Endothelial cell of umbilical vein (primary cell): ENCODE data around the gene TEX29. TPM values are rescaled to one million over a fixed set of nuclear protein-coding genes. Genes with fewer than 3 reads are reported as not detected.

Experiments used
- BruUV-seq: library from RNA; stranded (reverse); fragments of 400-500 nt; replicated peaks from 2 replicates; lab custom pipeline; 2021; lab: Mats Ljungman, UMichigan
- CTCF ChIA-PET: fragments of 300-600, 350-600 bp; sonication (Branson Sonifier 250); formaldehyde crosslinking; loops from one replicate; lab custom pipeline; 2021; ENCODE audit warnings: antibody characterized with exemption, inconsistent platforms; lab: Charles Lee
- POLR2A ChIA-PET: fragments of 300-600, 350-600 bp; sonication (Branson Sonifier 250); formaldehyde crosslinking; loops from one replicate; lab custom pipeline; 2021; ENCODE audit warnings: antibody characterized with exemption, inconsistent platforms; lab: Charles Lee
- DNase-seq: peaks from one replicate; pipeline ENCODE4 v3.0.0-alpha.2; 2011; ENCODE audit warnings: low read depth, low spot score
- FAIRE-seq: peaks from 2 replicates; lab custom pipeline; 2011; peaks lifted over from hg19 to GRCh38; lab: Jason Lieb, UNC
- H2AFZ ChIP-seq: 2 replicates; pipeline ENCODE4 v1.6.0; 2012; ENCODE audit warnings: low read depth, low read length, control low read depth, inconsistent platforms
- H3K27ac ChIP-seq: 2 replicates; pipeline ENCODE4 v1.5.1; 2011; ENCODE audit warnings: low read depth, mild to moderate bottlenecking, control low read depth, low read length, moderate library complexity; ENCODE audit not compliant: insufficient read depth
- H3K27me3 ChIP-seq, 2 experiments: 2 replicates each; pipeline versions ENCODE4 v1.6.0 to v1.6.1; 2011; ENCODE audit warnings: low read length in 2 of 2, mixed read lengths in 1 of 2; ENCODE audit not compliant: control insufficient read depth in 2 of 2, insufficient read depth in 2 of 2
- H3K36me3 ChIP-seq, 2 experiments: 2 replicates in 1 of 2; 3 replicates in 1 of 2; pipeline ENCODE4 v1.5.1; 2011; ENCODE audit warnings: low read length in 2 of 2, mild to moderate bottlenecking in 1 of 2, moderate library complexity in 1 of 2; ENCODE audit not compliant: control insufficient read depth in 2 of 2, insufficient read depth in 2 of 2; ENCODE audit errors: extremely low read depth in 1 of 2
- H3K4me1 ChIP-seq: 3 replicates; pipeline ENCODE4 v1.5.1; 2011; ENCODE audit warnings: mild to moderate bottlenecking, low read length; ENCODE audit not compliant: control insufficient read depth, insufficient read depth; ENCODE audit errors: extremely low read depth
- H3K4me2 ChIP-seq: 2 replicates; pipeline ENCODE4 v1.6.1; 2011; ENCODE audit warnings: low read length, control low read depth, mixed read lengths; ENCODE audit not compliant: insufficient read depth
- H3K4me3 ChIP-seq, 3 experiments: fragments of 200-600 bp in 1 of 3; sonication (generic), shearing (Covaris generic) in 1 of 3; replicated peaks in 1 of 3; 2 replicates each; pipeline ENCODE4 v1.5.1; 2011 to 2016; ENCODE audit warnings: control low read depth in 3 of 3, low read length in 3 of 3, mild to moderate bottlenecking in 2 of 3, inconsistent platforms in 1 of 3, low read depth in 1 of 3, moderate library complexity in 1 of 3; ENCODE audit not compliant: insufficient read depth in 1 of 3
- H3K79me2 ChIP-seq: 2 replicates; pipeline ENCODE4 v1.6.0; 2012; ENCODE audit warnings: low read length, inconsistent platforms; ENCODE audit not compliant: control insufficient read depth, insufficient read depth
- H3K9ac ChIP-seq: replicated peaks from 2 replicates; pipeline ENCODE3; 2011; ENCODE audit warnings: low read length, control low read depth; ENCODE audit not compliant: insufficient read depth; ENCODE audit errors: extremely low read depth
- H3K9me1 ChIP-seq: replicated peaks from 3 replicates; pipeline ENCODE4 v1.6.0; 2011; ENCODE audit warnings: mild to moderate bottlenecking, low read length; ENCODE audit not compliant: control insufficient read depth, insufficient read depth; ENCODE audit errors: extremely low read depth
- H3K9me3 ChIP-seq: replicated peaks from 2 replicates; pipeline ENCODE4 v1.5.1; 2012; ENCODE audit warnings: low read length, inconsistent platforms; ENCODE audit not compliant: control insufficient read depth, insufficient read depth
- H4K20me1 ChIP-seq: replicated peaks from 2 replicates; pipeline ENCODE3; 2011; ENCODE audit warnings: mild to moderate bottlenecking, low read length; ENCODE audit not compliant: control insufficient read depth, insufficient read depth; ENCODE audit errors: extremely low read depth
- CTCF ChIP-seq, 2 donors: IDR thresholded peaks; 1 replicate in 1 of 2; 2 replicates in 1 of 2; pipeline ENCODE4 v1.5.1; 2011; ENCODE audit warnings: low read length in 2 of 2, mild to moderate bottlenecking in 2 of 2, moderate library complexity in 2 of 2, control low read depth in 1 of 2, inconsistent platforms in 1 of 2, low read depth in 1 of 2; ENCODE audit not compliant: insufficient read depth in 1 of 2; ENCODE audit errors: extremely low read depth in 1 of 2
- EZH2 ChIP-seq: IDR thresholded peaks from 2 replicates; pipeline ENCODE4 v1.6.1; 2012; ENCODE audit warnings: borderline replicate concordance, low read depth, mild to moderate bottlenecking, moderate library complexity, low read length, inconsistent platforms; ENCODE audit not compliant: severe bottlenecking
- FOS ChIP-seq: IDR thresholded peaks from 2 replicates; pipeline ENCODE4 v1.6.1; 2011; ENCODE audit warnings: mild to moderate bottlenecking, low read length, moderate library complexity, borderline replicate concordance; ENCODE audit not compliant: insufficient read depth
- GATA2 ChIP-seq: IDR thresholded peaks from 2 replicates; pipeline ENCODE4 v1.7.0; 2011; ENCODE audit warnings: low read depth, mild to moderate bottlenecking, moderate library complexity, mixed read lengths, low read length; ENCODE audit not compliant: insufficient read length, insufficient read depth
- JUN ChIP-seq: IDR thresholded peaks from 2 replicates; pipeline ENCODE4 v1.6.1; 2011; ENCODE audit warnings: borderline replicate concordance, low read depth; ENCODE audit not compliant: insufficient read length, insufficient read depth
- MAX ChIP-seq: IDR thresholded peaks from 2 replicates; pipeline ENCODE4 v1.6.1; 2011; ENCODE audit not compliant: insufficient read depth, insufficient read length
- MYC ChIP-seq: IDR thresholded peaks from one replicate; pipeline ENCODE4 v1.6.1; 2011; ENCODE audit warnings: mild to moderate bottlenecking, low read depth, low read length
- POLR2A ChIP-seq: IDR thresholded peaks from 2 replicates; pipeline ENCODE4 v1.6.1; 2012; ENCODE audit warnings: low read depth, mild to moderate bottlenecking, control low read depth, low read length
- POLR2AphosphoS5 ChIP-seq: IDR thresholded peaks from 2 replicates; pipeline ENCODE4 v1.6.1; 2012; ENCODE audit warnings: low read depth, mild to moderate bottlenecking, control low read depth, low read length, moderate library complexity; ENCODE audit not compliant: insufficient read depth
- dilution Hi-C: fragments of 300-500 bp; cut with MboI; formaldehyde crosslinking; loops from one replicate; pipeline ENCODE4 v1.15.0; 2019; ENCODE audit warnings: low sequenced_read_pairs; ENCODE audit not compliant: extremely low pct_ligation_motif_present
- intact Hi-C: fragments of 100-400 bp; cut with micrococcal nuclease; formaldehyde crosslinking; loops from one replicate; pipeline ENCODE4 v1.10.0; 2022
- polyA plus RNA-seq, 4 experiments: library from polyadenylated mRNA; depleted of rRNA in 3 of 4; stranded (reverse) in 3 of 4; unstranded in 1 of 4; fragments of >200 nt; gene quantifications; 2 replicates each; pipeline versions ENCODE4 v1.2.1 to v1.2.3, GENCODE V29; 2011 to 2012; ENCODE audit warnings: missing spikeins in 1 of 4
- total RNA-seq: library from RNA; stranded (reverse); gene quantifications from 2 replicates; pipeline ENCODE4 v1.2.3, GENCODE V29; 2021

TEX29 gene
- total and polyA plus RNA-seq, 2 donors (not counting 3 experiments of a cell fraction or from before 2014, with no cell fraction given): 0.44 TPM; not detected in 1

- ChIA-PET POLR2A (no interaction called here), CTCF (no interaction called here)
- Histone ChIP-seq H3K4me2 (no peak overlapping the region), H2AFZ (no peak overlapping the region), H3K27ac (no peak overlapping the region), H3K36me3 (no peaks in the 10 kb centered on the region), H3K4me3 (no peak overlapping the region), H3K27me3 (no peaks in the 10 kb centered on the region), H3K9me1 (no peaks in the 10 kb centered on the region), H3K79me2 (no peaks in the 10 kb centered on the region), H3K9me3 (no peaks in the 10 kb centered on the region), H3K4me1 (no peaks in the 10 kb centered on the region), H3K9ac (no peak overlapping the region), H4K20me1 (no peaks in the 10 kb centered on the region)
- intact Hi-C loops: no loop called here
- no peak for FAIRE-seq
- no peak for TF ChIP-seq EZH2
- no TSS peak for BruUV-seq
- no peak for DNase-seq
- dilution Hi-C loops: no loop called here
Measured at GRCh38 chr13:111322001-111322915, 1.8 kb downstream of the TEX29 start.

- POLR2A ChIA-PET: no interaction called here
- no peak overlapping the region for H3K4me3 ChIP-seq
- no peak overlapping the region for H3K9ac ChIP-seq
- H3K9me1 ChIP-seq: no peaks in the 10 kb centered on the region
- H2AFZ ChIP-seq: no peak overlapping the region
- CTCF ChIA-PET: no interaction called here
- no peaks in the 10 kb centered on the region for H3K27me3 ChIP-seq
- DNase-seq (no peak), FAIRE-seq (no peak)
- dilution Hi-C loops: no loop called here
- no peaks in the 10 kb centered on the region for H3K36me3 ChIP-seq
- TF ChIP-seq MAX (no peak), POLR2A (no peak), FOS (no peak), MYC (no peak), CTCF (IDR thresholded peaks at IDR 0.05; ENCODE audit: extremely low read depth in 1 of 2, insufficient read depth in 1 of 2, low read depth in 1 of 2, low read length in 2 of 2) (no peak), GATA2 (no peak), POLR2AphosphoS5 (no peak), EZH2 (no peak), JUN (no peak)
- BruUV-seq: no TSS peak
- intact Hi-C loops: no loop called here
- H3K4me1 ChIP-seq: no peaks in the 10 kb centered on the region
- no peak overlapping the region for H3K27ac ChIP-seq
- H3K79me2 ChIP-seq: no peaks in the 10 kb centered on the region
- no peak overlapping the region for H3K4me2 ChIP-seq
- H4K20me1 ChIP-seq: no peaks in the 10 kb centered on the region
- no peaks in the 10 kb centered on the region for H3K9me3 ChIP-seq
Measured at GRCh38 chr13:111322916-111323331, 2.5 kb downstream of the TEX29 start.
